IMR-90 (cell line): ENCODE results near the gene TRAF3IP3. TPM values are rescaled to one million over a fixed set of nuclear protein-coding genes. Genes with fewer than 3 reads are reported as not detected.

Source experiments
- ATAC-seq: fragments of 200-7000 bp; cut with Tn5 transposase; 2 replicates; pipeline ENCODE4 v1.9.1; 2020; ENCODE audit warnings: low read depth, mild to moderate bottlenecking, moderate library complexity
- BruUV-seq: library from RNA; stranded (reverse); fragments of 400-500 nt; replicated peaks from 2 replicates; lab custom pipeline; 2021; lab: Mats Ljungman, UMichigan
- CTCF ChIA-PET: fragments of 300-600 bp; formaldehyde crosslinking; extraction: SDS; loops from one replicate; lab custom pipeline; 2021; ENCODE audit warnings: antibody characterized with exemption; lab: Yijun Ruan, JAX
- POLR2A ChIA-PET: fragments of 300-600 bp; sonication (Branson Sonifier 250); formaldehyde crosslinking; loops from one replicate; lab custom pipeline; 2022; ENCODE audit warnings: antibody characterized with exemption; ENCODE audit not compliant: unreplicated experiment; lab: Charles Lee
- DNase-seq: peaks from one replicate; pipeline ENCODE4 v3.0.0; 2013
- H2AFZ ChIP-seq: replicated peaks from 2 replicates; pipeline ENCODE3; 2013; ENCODE audit warnings: low read length, mild to moderate bottlenecking; ENCODE audit not compliant: poor library complexity
- H2AK5ac ChIP-seq: 2 replicates; pipeline ENCODE4 v1.6.1; 2013; ENCODE audit warnings: low read depth, low read length, inconsistent platforms
- H2AK9ac ChIP-seq: replicated peaks from 2 replicates; pipeline ENCODE3; 2013; ENCODE audit warnings: mild to moderate bottlenecking, low read depth, low read length, moderate library complexity; ENCODE audit not compliant: poor library complexity
- H2BK120ac ChIP-seq: 2 replicates; pipeline ENCODE4 v1.6.1; 2013; ENCODE audit warnings: low read depth, low read length, inconsistent platforms
- H2BK15ac ChIP-seq: 3 replicates; pipeline ENCODE4 v1.6.1; 2013; ENCODE audit warnings: low read depth, low read length, inconsistent platforms
- H2BK20ac ChIP-seq: 2 replicates; pipeline ENCODE4 v1.6.1; 2013; ENCODE audit warnings: low read depth, mild to moderate bottlenecking, inconsistent platforms, low read length, moderate library complexity
- H2BK5ac ChIP-seq: 2 replicates; pipeline ENCODE4 v1.6.1; 2013; ENCODE audit warnings: mild to moderate bottlenecking, low read depth, low read length, inconsistent platforms; ENCODE audit not compliant: poor library complexity, severe bottlenecking
- H3K14ac ChIP-seq: replicated peaks from 2 replicates; pipeline ENCODE4 v1.6.1; 2013; ENCODE audit warnings: low read depth, low read length, inconsistent platforms
- H3K18ac ChIP-seq: 2 replicates; pipeline ENCODE4 v1.6.1; 2013; ENCODE audit warnings: low read depth, low read length, control low read depth
- H3K23ac ChIP-seq: 2 replicates; pipeline ENCODE4 v1.6.1; 2013; ENCODE audit warnings: low read depth, low read length, inconsistent platforms
- H3K27ac ChIP-seq: 2 replicates; pipeline ENCODE4 v1.5.1; 2013; ENCODE audit warnings: mild to moderate bottlenecking, control low read depth, low read length; ENCODE audit not compliant: insufficient read depth
- H3K27me3 ChIP-seq: 2 replicates; pipeline ENCODE4 v1.6.1; 2013; ENCODE audit warnings: low read length; ENCODE audit not compliant: control insufficient read depth, insufficient read depth
- H3K36me3 ChIP-seq: 2 replicates; pipeline ENCODE4 v1.6.1; 2013; ENCODE audit warnings: low read length, mixed read lengths; ENCODE audit not compliant: control insufficient read depth, insufficient read depth
- H3K4ac ChIP-seq: 2 replicates; pipeline ENCODE4 v1.6.1; 2013; ENCODE audit warnings: low read depth, low read length, inconsistent platforms
- H3K4me1 ChIP-seq: 2 replicates; pipeline ENCODE4 v1.6.1; 2013; ENCODE audit warnings: low read length, mixed read lengths; ENCODE audit not compliant: control insufficient read depth, insufficient read depth
- H3K4me2 ChIP-seq: 2 replicates; pipeline ENCODE4 v1.6.1; 2013; ENCODE audit warnings: low read depth, mild to moderate bottlenecking, control low read depth, low read length, moderate library complexity
- H3K4me3 ChIP-seq: 2 replicates; pipeline ENCODE4 v1.5.1; 2013; ENCODE audit warnings: low read depth, mild to moderate bottlenecking, control low read depth, low read length, moderate library complexity; ENCODE audit not compliant: insufficient read depth
- H3K56ac ChIP-seq: 2 replicates; pipeline ENCODE4 v1.6.1; 2013; ENCODE audit warnings: low read length, inconsistent platforms; ENCODE audit not compliant: insufficient read depth; ENCODE audit errors: extremely low read depth
- H3K79me1 ChIP-seq, 2 experiments: 2 replicates each; pipeline ENCODE4 v1.6.1; 2013; ENCODE audit warnings: low read length in 2 of 2, inconsistent platforms in 1 of 2, low read depth in 1 of 2
- H3K9ac ChIP-seq: 2 replicates; pipeline ENCODE4 v1.6.1; 2013; ENCODE audit warnings: low read depth, low read length, control low read depth
- H3K9me1 ChIP-seq: 2 replicates; pipeline ENCODE4 v1.6.1; 2013; ENCODE audit warnings: low read length, inconsistent platforms; ENCODE audit not compliant: insufficient read depth
- H3K9me3 ChIP-seq: 2 replicates; pipeline ENCODE4 v1.6.1; 2013; ENCODE audit warnings: low read length; ENCODE audit not compliant: control insufficient read depth, insufficient read depth
- H4K20me1 ChIP-seq: 2 replicates; pipeline ENCODE4 v1.6.1; 2013; ENCODE audit warnings: low read length, inconsistent platforms; ENCODE audit not compliant: insufficient read depth
- H4K5ac ChIP-seq: 2 replicates; pipeline ENCODE4 v1.6.1; 2013; ENCODE audit warnings: mild to moderate bottlenecking, low read depth, low read length, control low read depth
- H4K8ac ChIP-seq, 2 experiments: 2 replicates each; pipeline ENCODE4 v1.6.1; 2013; ENCODE audit warnings: low read depth in 2 of 2, low read length in 2 of 2, control low read depth in 1 of 2, inconsistent platforms in 1 of 2
- H4K91ac ChIP-seq: 2 replicates; pipeline ENCODE4 v1.6.1; 2013; ENCODE audit warnings: low read depth, low read length, inconsistent platforms; ENCODE audit not compliant: insufficient read depth
- MAZ ChIP-seq: IDR thresholded peaks from 2 replicates; pipeline ENCODE4 v1.6.1; 2012; ENCODE audit warnings: low read depth, mild to moderate bottlenecking, low read length, improper control_type of control experiment, moderate library complexity, borderline replicate concordance
- WGBS, 2 experiments: methylation state at CpG; one replicate each; pipeline versions ENCODE4 v1.1.5 to v1.1.7; 2013; ENCODE audit warnings: missing lambda C conversion rate in 2 of 2; ENCODE audit not compliant: insufficient read length in 1 of 2; ENCODE audit errors: extremely low coverage in 2 of 2; 5-methylcytosine and 5-hydroxymethylcytosine counted together
- dilution Hi-C: fragments of 300-500 bp; cut with HindIII; formaldehyde crosslinking; loops from one replicate; pipeline ENCODE4 v1.14.3; 2018; ENCODE audit warnings: low sequenced_read_pairs; ENCODE audit not compliant: unreplicated experiment
- in situ Hi-C: fragments of 300-500 bp; cut with MboI; formaldehyde crosslinking; loops from 3 replicates; pipeline ENCODE4 v1.14.3; 2019; ENCODE audit warnings: low sequenced_read_pairs, inconsistent platforms, mixed read lengths
- intact Hi-C: fragments of 100-400 bp; cut with micrococcal nuclease; formaldehyde crosslinking; loops from 2 replicates; pipeline ENCODE4 v1.10.0; 2022
- polyA plus RNA-seq, 3 experiments: library from polyadenylated mRNA; depleted of rRNA; stranded (reverse); fragments of >200 nt; gene quantifications; 2 replicates each; pipeline ENCODE4 v1.2.3, GENCODE V29; 2012; ENCODE audit warnings: low replicate concordance in 1 of 3
- total RNA-seq: library from RNA; depleted of rRNA; stranded (reverse); fragments of >200 nt; gene quantifications from 2 replicates; pipeline ENCODE4 v1.2.3, GENCODE V29; 2012

TRAF3IP3 gene
- total and polyA plus RNA-seq, 2 of the 4 experiments (the other 2 are of a cell fraction): 0.12 to 0.18 TPM

DNA sequence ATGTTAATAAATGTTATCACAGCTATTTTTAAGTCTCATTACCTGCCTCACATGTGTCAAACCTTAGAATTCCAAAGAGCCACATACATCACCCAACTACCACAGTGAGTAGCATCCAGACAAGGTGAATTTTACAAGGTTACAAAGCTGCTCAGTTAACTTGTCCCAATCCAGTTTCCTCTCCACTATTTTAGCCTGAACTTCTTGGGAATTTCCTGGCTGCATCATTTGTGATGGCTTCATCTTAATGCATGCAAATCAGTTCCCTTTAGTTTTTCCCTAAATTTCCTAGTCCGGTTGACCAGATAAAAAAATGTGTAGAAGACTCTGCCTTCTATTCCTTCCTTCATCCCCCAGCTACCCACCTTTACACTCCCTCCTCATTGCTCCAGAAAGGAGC lies 597 bp upstream of the TRAF3IP3 start:
- ChIA-PET POLR2A (no interaction called here), CTCF (no interaction called here)
- no peak overlapping the region for H2BK20ac ChIP-seq
- peaks cover 11% of the 10 kb centered on the region; the same call in 1 of the 2 replicates for H3K27me3 ChIP-seq
- no peak overlapping the region for H3K4me3 ChIP-seq
- H2AK5ac ChIP-seq: no peak overlapping the region
- H3K36me3 ChIP-seq: no peaks in the 10 kb centered on the region
- H2BK5ac ChIP-seq: no peak overlapping the region
- H3K9me1 ChIP-seq: no peaks in the 10 kb centered on the region
- no peak for ATAC-seq
- no peak for DNase-seq
- no TSS peak for BruUV-seq
- H3K4me2 ChIP-seq: no peak overlapping the region
- H3K56ac ChIP-seq: no peak overlapping the region
- H3K23ac ChIP-seq: no peak overlapping the region
- H3K79me1 ChIP-seq: no peaks in the 10 kb centered on the region
- H3K18ac ChIP-seq: no peak overlapping the region
- in situ Hi-C loops (loop anchor here (5.0 kb wide), 1 partner anchor 178 kb away; no protein-coding TSS in a partner anchor), intact Hi-C loops (no loop called here), dilution Hi-C loops (no loop called here)
- H3K4ac ChIP-seq: no peak overlapping the region
- no peak for TF ChIP-seq MAZ
- no peak overlapping the region for H4K91ac ChIP-seq
- H3K9me3 ChIP-seq: no peaks in the 10 kb centered on the region
- H4K8ac ChIP-seq: no peak overlapping the region
- no peak overlapping the region for H2AK9ac ChIP-seq
- H4K5ac ChIP-seq: no peak overlapping the region
- WGBS, 2 experiments: no CpG with 5 or more reads among the region's 1 CpG
- no peak overlapping the region for H2AFZ ChIP-seq
- no peak overlapping the region for H3K27ac ChIP-seq
- no peak overlapping the region for H3K14ac ChIP-seq
- H3K4me1 ChIP-seq: no peaks in the 10 kb centered on the region
- H2BK15ac ChIP-seq: no peak overlapping the region
- no peaks in the 10 kb centered on the region for H4K20me1 ChIP-seq
- no peak overlapping the region for H3K9ac ChIP-seq
- H2BK120ac ChIP-seq: no peak overlapping the region
